ENCODE measurements around the gene MYL7. TPM values are rescaled to one million over a fixed set of nuclear protein-coding genes. Genes with fewer than 3 reads are reported as not detected.

The MYL7 gene
- total RNA-seq, 1 donor from 2014 or later = 11.4 TPM

- Mint-ChIP-seq H3K36me3 (no peaks in the 10 kb centered on the region), H3K4me1 (peaks cover 16% of the 10 kb centered on the region), H3K9me3 (no peaks in the 10 kb centered on the region), H3K27ac (no peak overlapping the region), H3K27me3 (ENCODE audit: low read depth) (peaks cover 31% of the 10 kb centered on the region), H3K4me3 (no peak overlapping the region)
- DNase-seq (ENCODE audit: low spot score in 2 of 2, unreplicated experiment in 2 of 2) = no peak
- TF ChIP-seq CTCF (IDR thresholded peaks at IDR 0.05; ENCODE audit: unreplicated experiment) = no peak
Measured at GRCh38 chr7:44142028-44142427, 896 bp upstream of the MYL7 start.

GRCh38 chr7:44140341-44140740, 791 bp downstream of the MYL7 start:
- peaks cover 19% of the 10 kb centered on the region for H3K27me3 Mint-ChIP-seq (ENCODE audit: low read depth)
- no peak overlapping the region for H3K4me3 Mint-ChIP-seq
- H3K9me3 Mint-ChIP-seq = no peaks in the 10 kb centered on the region
- no peak for TF ChIP-seq CTCF (IDR thresholded peaks at IDR 0.05; ENCODE audit: unreplicated experiment)
- no peak for DNase-seq (ENCODE audit: low spot score in 2 of 2, unreplicated experiment in 2 of 2)
- H3K4me1 Mint-ChIP-seq = peaks cover 6% of the 10 kb centered on the region
- no peaks in the 10 kb centered on the region for H3K36me3 Mint-ChIP-seq
- no peak overlapping the region for H3K27ac Mint-ChIP-seq

- no peaks in the 10 kb centered on the region for H3K36me3 Mint-ChIP-seq
- H3K4me3 Mint-ChIP-seq = no peak overlapping the region
- peaks cover 11% of the 10 kb centered on the region for H3K27me3 Mint-ChIP-seq (ENCODE audit: low read depth)
Measured at GRCh38 chr7:44139311-44140010, 1.7 kb downstream of the MYL7 start.

GRCh38 chr7:44138698-44139097, 2.4 kb downstream of the MYL7 start:
- Mint-ChIP-seq H3K9me3 (no peaks in the 10 kb centered on the region), H3K27me3 (ENCODE audit: low read depth) (peaks cover 4% of the 10 kb centered on the region)

More at GRCh38 chr7:44139311-44140010, 1.7 kb downstream of the MYL7 start:
- H3K27ac Mint-ChIP-seq = no peak overlapping the region
- TF ChIP-seq CTCF (IDR thresholded peaks at IDR 0.05; ENCODE audit: unreplicated experiment) = no peak
- H3K4me1 Mint-ChIP-seq = peaks cover 6% of the 10 kb centered on the region
- DNase-seq (ENCODE audit: low spot score in 2 of 2, unreplicated experiment in 2 of 2) = no peak
- no peaks in the 10 kb centered on the region for H3K9me3 Mint-ChIP-seq

GRCh38 chr7:44136731-44137130, 4.4 kb downstream of the MYL7 start:
- Mint-ChIP-seq H3K27ac (no peak overlapping the region), H3K9me3 (no peaks in the 10 kb centered on the region), H3K36me3 (no peaks in the 10 kb centered on the region), H3K27me3 (ENCODE audit: low read depth) (no peaks in the 10 kb centered on the region), H3K4me3 (no peak overlapping the region), H3K4me1 (peaks cover 17% of the 10 kb centered on the region)
- TF ChIP-seq CTCF (IDR thresholded peaks at IDR 0.05; ENCODE audit: unreplicated experiment) = no peak
- no peak for DNase-seq (ENCODE audit: low spot score in 2 of 2, unreplicated experiment in 2 of 2)

More at GRCh38 chr7:44138698-44139097, 2.4 kb downstream of the MYL7 start:
- Mint-ChIP-seq H3K4me3 (no peak overlapping the region), H3K36me3 (no peaks in the 10 kb centered on the region), H3K4me1 (peaks cover 6% of the 10 kb centered on the region), H3K27ac (no peak overlapping the region)
- TF ChIP-seq CTCF (IDR thresholded peaks at IDR 0.05; ENCODE audit: unreplicated experiment) = no peak
- DNase-seq (ENCODE audit: low spot score in 2 of 2, unreplicated experiment in 2 of 2) = no peak
